HepG2 (cell line): ENCODE data around the gene PUS7. TPM values are rescaled to one million over a fixed set of nuclear protein-coding genes. Genes with fewer than 3 reads are reported as not detected.
"Not testable (repeated sequence)": the region's sequence is repeated elsewhere in the genome, so short reads cannot be mapped to it uniquely, and the experiment has no call there.

ENCODE experiments used
- ATAC-seq: fragments of 200-7000 bp; cut with Tn5 transposase; 3 replicates; pipeline ENCODE4 v1.9.1; 2020; ENCODE audit warnings: mild to moderate bottlenecking, moderate library complexity
- BruUV-seq: library from RNA; stranded (reverse); fragments of 400-500 nt; replicated peaks from 2 replicates; lab custom pipeline; 2021; lab: Mats Ljungman, UMichigan
- CTCF ChIA-PET: fragments of 300-600 bp; formaldehyde crosslinking; extraction: SDS; loops from one replicate; lab custom pipeline; 2021; ENCODE audit warnings: low total read pairs, inconsistent platforms, low intra/inter-chr PET ratio; lab: Yijun Ruan, JAX
- POLR2A ChIA-PET: fragments of 350-600 bp; sonication (Branson Sonifier 250); formaldehyde crosslinking; loops from one replicate; lab custom pipeline; 2020; ENCODE audit warnings: antibody characterized with exemption, inconsistent platforms; lab: Yijun Ruan, JAX
- DNase-seq: peaks from one replicate; pipeline ENCODE4 v3.0.0-alpha.2; 2015; ENCODE audit warnings: low spot score
- FAIRE-seq: peaks from 3 replicates; lab custom pipeline; 2011; peaks lifted over from hg19 to GRCh38; lab: Jason Lieb, UNC
- H2AFZ ChIP-seq: one replicate; pipeline ENCODE4 v1.6.1; 2011; ENCODE audit warnings: low read length, inconsistent platforms
- H3K27ac ChIP-seq: fragments of 300-600 bp; 3 replicates; pipeline ENCODE4 v1.8.0; 2011; ENCODE audit warnings: mixed run types, mild to moderate bottlenecking, mixed read lengths, low read length, inconsistent platforms; ENCODE audit not compliant: insufficient read depth; ENCODE audit errors: extremely low read length
- H3K27me3 ChIP-seq, 2 experiments: fragments of 200-600 bp in 1 of 2; 2 replicates in 1 of 2; 3 replicates in 1 of 2; pipeline versions ENCODE4 v1.6.0 to v1.8.0; 2011; ENCODE audit warnings: low read length in 2 of 2, mild to moderate bottlenecking in 2 of 2, moderate library complexity in 2 of 2, inconsistent platforms in 1 of 2; ENCODE audit not compliant: insufficient read depth in 2 of 2, control insufficient read depth in 1 of 2
- H3K36me3 ChIP-seq, 2 experiments: fragments of 200-600 bp in 1 of 2; replicated peaks in 1 of 2; 2 replicates in 1 of 2; 3 replicates in 1 of 2; pipeline versions ENCODE4 v1.5.1 to v1.8.0; 2011; ENCODE audit warnings: low read length in 2 of 2, inconsistent platforms in 1 of 2; ENCODE audit not compliant: insufficient read depth in 2 of 2, control insufficient read depth in 1 of 2
- H3K4me1 ChIP-seq: 2 replicates; pipeline ENCODE4 v1.5.1; 2012; ENCODE audit warnings: low read length, inconsistent platforms; ENCODE audit not compliant: insufficient read depth
- H3K4me2 ChIP-seq: 2 replicates; pipeline ENCODE4 v1.6.0; 2011; ENCODE audit warnings: low read depth, low read length, inconsistent platforms
- H3K4me3 ChIP-seq, 3 experiments: fragments of 200-600 bp in 1 of 3; sonication (generic), shearing (Covaris generic) in 1 of 3; replicated peaks in 1 of 3; 2 replicates each; pipeline ENCODE4 v1.5.1; 2011 to 2016; ENCODE audit warnings: low read length in 3 of 3, inconsistent platforms in 2 of 3, low read depth in 2 of 3, mild to moderate bottlenecking in 2 of 3, control low read depth in 1 of 3, mixed read lengths in 1 of 3; ENCODE audit not compliant: insufficient read depth in 1 of 3
- H3K79me2 ChIP-seq: one replicate; pipeline ENCODE4 v1.6.1; 2011; ENCODE audit warnings: low read length, inconsistent platforms; ENCODE audit not compliant: insufficient read depth
- H3K9ac ChIP-seq: 2 replicates; pipeline ENCODE4 v1.6.0; 2011; ENCODE audit warnings: mild to moderate bottlenecking, low read depth, low read length, inconsistent platforms; ENCODE audit not compliant: insufficient read depth
- H3K9me3 ChIP-seq: 2 replicates; pipeline ENCODE4 v1.5.1; 2012; ENCODE audit warnings: mild to moderate bottlenecking, low read length
- H4K20me1 ChIP-seq: 2 replicates; pipeline ENCODE4 v1.6.0; 2011; ENCODE audit warnings: inconsistent platforms, mild to moderate bottlenecking, low read length, moderate library complexity; ENCODE audit not compliant: insufficient read depth
- ARHGAP35 ChIP-seq: sonication (generic); formaldehyde crosslinking; IDR thresholded peaks from 2 replicates; pipeline ENCODE4 v1.9.0; 2022; ENCODE audit warnings: mild to moderate bottlenecking, inconsistent platforms, moderate library complexity, missing genetic modification reagents, borderline replicate concordance
- HNRNPLL ChIP-seq: fragments of 200-400 bp; formaldehyde crosslinking; IDR thresholded peaks from 2 replicates; pipeline ENCODE4 v1.6.1; 2017; ENCODE audit warnings: mild to moderate bottlenecking, low read depth, low read length; ENCODE audit not compliant: poor library complexity, severe bottlenecking
- KLF11 ChIP-seq: IDR thresholded peaks from 2 replicates; pipeline ENCODE4 v1.6.1; 2016; ENCODE audit warnings: missing compliant biosample characterization
- KLF9 ChIP-seq: IDR thresholded peaks from 2 replicates; pipeline ENCODE4 v1.6.1; 2016; ENCODE audit warnings: low read depth
- MAFK ChIP-seq, 2 experiments: IDR thresholded peaks in 1 of 2; conservative IDR thresholded peaks in 1 of 2; 2 replicates each; pipeline ENCODE4 v1.6.1; 2011; ENCODE audit warnings: improper control_type of control experiment in 2 of 2, low read length in 2 of 2
- ZNF850 ChIP-seq: sonication (generic); formaldehyde crosslinking; conservative IDR thresholded peaks from 2 replicates; pipeline ENCODE4 v1.9.0; 2021; ENCODE audit warnings: mild to moderate bottlenecking, missing genetic modification reagents
- WGBS: methylation state at CpG from one replicate; pipeline ENCODE4 v1.1.6; 2017; ENCODE audit warnings: low lambda C conversion rate; 5-methylcytosine and 5-hydroxymethylcytosine counted together
- in situ Hi-C: cut with HindIII; loops from 2 replicates; pipeline ENCODE4 v1.10.0; 2017; ENCODE audit warnings: low pct_unique_long_range_greater_than_20kb; ENCODE audit not compliant: extremely low pct_ligation_motif_present
- intact Hi-C: fragments of 100-400 bp; cut with micrococcal nuclease; formaldehyde crosslinking; loops from one replicate; pipeline ENCODE4 v1.10.0; 2022; ENCODE audit not compliant: unreplicated experiment
- polyA plus RNA-seq, 8 experiments: library from polyadenylated mRNA; depleted of rRNA in 3 of 8; stranded (reverse) in 7 of 8; unstranded in 1 of 8; fragments of >200 nt; fragmentation: Illumina TruSeq in 4 of 8; extraction: Trizol in 4 of 8; gene quantifications; 2 replicates each; pipeline versions ENCODE4 v1.2.1 to v1.2.3, GENCODE V29; 2011 to 2016; ENCODE audit warnings: low read depth in 4 of 8, missing spikeins in 1 of 8, mixed read lengths in 1 of 8; ENCODE audit not compliant: insufficient read depth in 1 of 8
- total RNA-seq, 5 experiments: library from RNA; depleted of rRNA; stranded (reverse); fragments of >200 nt; fragmentation: Illumina TruSeq; extraction: Trizol; gene quantifications; 2 replicates each; pipeline ENCODE4 v1.2.3, GENCODE V29; 2016; ENCODE audit warnings: low read depth in 1 of 5
- TF ChIP-seq, protein P1 (sequence below): sonication (generic); formaldehyde crosslinking; IDR thresholded peaks from 2 replicates; pipeline ENCODE4 v1.4.0; 2020; ENCODE audit warnings: low read depth, mild to moderate bottlenecking, missing genetic modification reagents
- TF ChIP-seq, protein P2 (sequence below), 2 experiments: IDR thresholded peaks; 2 replicates each; pipeline ENCODE4 v1.6.1; 2011 to 2012; ENCODE audit warnings: low read length in 2 of 2, borderline replicate concordance in 1 of 2, low read depth in 1 of 2, mild to moderate bottlenecking in 1 of 2, moderate library complexity in 1 of 2

Gene PUS7
- total and polyA plus RNA-seq, 2 of the 13 experiments (the other 11 are each of a cell fraction or from before 2014, with no cell fraction given), result 14.4 to 41.2 TPM

DNA sequence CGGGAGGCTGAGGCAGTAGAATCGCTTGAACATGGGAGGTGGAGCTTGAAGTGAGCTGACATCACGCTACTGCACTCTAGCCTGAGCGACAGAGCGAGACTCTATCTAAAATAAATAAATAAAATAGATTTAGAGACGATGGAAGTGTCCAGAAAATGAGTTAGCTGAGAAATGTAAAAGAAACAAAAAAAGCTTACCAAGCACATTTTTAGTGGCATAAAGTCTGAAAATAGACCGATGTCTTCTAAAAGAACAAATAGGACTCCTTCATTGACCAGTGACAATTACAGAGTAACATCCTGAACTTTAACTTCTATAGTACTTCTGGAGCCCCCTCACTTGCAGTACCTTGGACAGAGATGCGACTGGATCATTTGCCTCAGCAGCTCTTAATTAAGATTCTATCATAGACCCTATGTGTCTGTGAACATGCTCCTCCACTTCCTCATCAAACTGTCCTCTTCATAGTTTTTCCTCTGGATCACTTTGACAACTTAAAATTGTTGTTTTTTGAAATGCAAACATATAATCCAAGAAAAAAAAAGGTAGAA is 108.1 kb downstream of the PUS7 start (continued):
- TF ChIP-seq, protein P1, sequence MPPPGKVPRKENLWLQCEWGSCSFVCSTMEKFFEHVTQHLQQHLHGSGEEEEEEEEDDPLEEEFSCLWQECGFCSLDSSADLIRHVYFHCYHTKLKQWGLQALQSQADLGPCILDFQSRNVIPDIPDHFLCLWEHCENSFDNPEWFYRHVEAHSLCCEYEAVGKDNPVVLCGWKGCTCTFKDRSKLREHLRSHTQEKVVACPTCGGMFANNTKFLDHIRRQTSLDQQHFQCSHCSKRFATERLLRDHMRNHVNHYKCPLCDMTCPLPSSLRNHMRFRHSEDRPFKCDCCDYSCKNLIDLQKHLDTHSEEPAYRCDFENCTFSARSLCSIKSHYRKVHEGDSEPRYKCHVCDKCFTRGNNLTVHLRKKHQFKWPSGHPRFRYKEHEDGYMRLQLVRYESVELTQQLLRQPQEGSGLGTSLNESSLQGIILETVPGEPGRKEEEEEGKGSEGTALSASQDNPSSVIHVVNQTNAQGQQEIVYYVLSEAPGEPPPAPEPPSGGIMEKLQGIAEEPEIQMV, result no peak
- TF ChIP-seq ARHGAP35 (CRISPR knock-in tag) (no peak), MAFK (conservative IDR thresholded peaks at IDR 0.05 in 1 of 2, IDR thresholded peaks at IDR 0.05 in 1 of 2; ENCODE audit: low read length in 2 of 2) (peak; percentile 86 to 90), ZNF850 (no peak), KLF11 (CRISPR knock-in tag) (no peak), KLF9 (no peak), HNRNPLL (no peak)
- TF ChIP-seq, protein P2, sequence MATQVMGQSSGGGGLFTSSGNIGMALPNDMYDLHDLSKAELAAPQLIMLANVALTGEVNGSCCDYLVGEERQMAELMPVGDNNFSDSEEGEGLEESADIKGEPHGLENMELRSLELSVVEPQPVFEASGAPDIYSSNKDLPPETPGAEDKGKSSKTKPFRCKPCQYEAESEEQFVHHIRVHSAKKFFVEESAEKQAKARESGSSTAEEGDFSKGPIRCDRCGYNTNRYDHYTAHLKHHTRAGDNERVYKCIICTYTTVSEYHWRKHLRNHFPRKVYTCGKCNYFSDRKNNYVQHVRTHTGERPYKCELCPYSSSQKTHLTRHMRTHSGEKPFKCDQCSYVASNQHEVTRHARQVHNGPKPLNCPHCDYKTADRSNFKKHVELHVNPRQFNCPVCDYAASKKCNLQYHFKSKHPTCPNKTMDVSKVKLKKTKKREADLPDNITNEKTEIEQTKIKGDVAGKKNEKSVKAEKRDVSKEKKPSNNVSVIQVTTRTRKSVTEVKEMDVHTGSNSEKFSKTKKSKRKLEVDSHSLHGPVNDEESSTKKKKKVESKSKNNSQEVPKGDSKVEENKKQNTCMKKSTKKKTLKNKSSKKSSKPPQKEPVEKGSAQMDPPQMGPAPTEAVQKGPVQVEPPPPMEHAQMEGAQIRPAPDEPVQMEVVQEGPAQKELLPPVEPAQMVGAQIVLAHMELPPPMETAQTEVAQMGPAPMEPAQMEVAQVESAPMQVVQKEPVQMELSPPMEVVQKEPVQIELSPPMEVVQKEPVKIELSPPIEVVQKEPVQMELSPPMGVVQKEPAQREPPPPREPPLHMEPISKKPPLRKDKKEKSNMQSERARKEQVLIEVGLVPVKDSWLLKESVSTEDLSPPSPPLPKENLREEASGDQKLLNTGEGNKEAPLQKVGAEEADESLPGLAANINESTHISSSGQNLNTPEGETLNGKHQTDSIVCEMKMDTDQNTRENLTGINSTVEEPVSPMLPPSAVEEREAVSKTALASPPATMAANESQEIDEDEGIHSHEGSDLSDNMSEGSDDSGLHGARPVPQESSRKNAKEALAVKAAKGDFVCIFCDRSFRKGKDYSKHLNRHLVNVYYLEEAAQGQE (IDR thresholded peaks at IDR 0.05; ENCODE audit: borderline replicate concordance in 1 of 2, low read depth in 1 of 2, low read length in 2 of 2), result peak; percentile 6 to 89

DNA sequence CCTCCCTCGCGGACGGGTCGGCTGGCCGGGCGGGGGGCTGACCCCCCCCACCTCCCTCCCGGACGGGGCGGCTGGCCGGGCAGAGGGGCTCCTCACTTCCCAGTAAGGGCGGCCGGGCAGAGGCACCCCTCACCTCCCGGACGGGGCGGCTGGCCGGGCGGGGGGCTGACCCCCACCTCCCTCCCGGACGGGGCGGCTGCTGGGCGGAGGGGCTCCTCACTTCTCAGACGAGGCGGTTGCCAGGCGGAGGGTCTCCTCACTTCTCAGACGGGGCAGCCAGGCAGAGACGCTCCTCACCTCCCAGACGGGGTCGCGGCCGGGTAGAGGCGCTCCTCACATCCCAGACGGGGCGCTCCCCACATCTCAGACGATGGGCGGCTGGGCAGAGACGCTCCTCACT is 111.3 kb downstream of the PUS7 start:
- H4K20me1 ChIP-seq, H3K9me3 ChIP-seq, FAIRE-seq, H3K27me3 ChIP-seq, H2AFZ ChIP-seq, H3K36me3 ChIP-seq, POLR2A ChIA-PET, DNase-seq, intact Hi-C loops, BruUV-seq, H3K9ac ChIP-seq, in situ Hi-C loops, H3K4me1 ChIP-seq, H3K79me2 ChIP-seq, ATAC-seq, H3K4me2 ChIP-seq, H3K27ac ChIP-seq, CTCF ChIA-PET, H3K4me3 ChIP-seq: not testable (repeated sequence)
- WGBS, result no CpG with 5 or more reads among the region's 36 CpGs

DNA sequence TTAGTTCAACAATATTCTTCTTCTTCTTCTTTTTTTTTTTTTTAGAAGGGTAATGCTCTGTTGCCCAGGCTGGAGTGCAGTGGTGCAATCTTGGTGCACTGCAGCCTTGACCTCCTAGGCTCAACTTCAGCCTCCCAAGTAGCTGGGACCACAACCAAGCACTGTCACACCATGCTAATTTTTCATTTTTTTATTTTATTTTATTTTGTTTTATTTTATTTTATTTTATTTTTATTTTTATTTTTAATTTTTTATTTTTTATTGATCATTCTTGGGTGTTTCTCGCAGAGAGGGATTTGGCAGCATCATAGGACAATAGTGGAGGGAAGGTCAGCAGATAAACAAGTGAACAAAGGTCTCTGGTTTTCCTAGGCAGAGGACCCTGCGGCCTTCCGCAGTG is 112.3 kb downstream of the PUS7 start:
- H3K4me1 ChIP-seq, DNase-seq, H3K9ac ChIP-seq, POLR2A ChIA-PET, H4K20me1 ChIP-seq, BruUV-seq, intact Hi-C loops, H3K9me3 ChIP-seq, CTCF ChIA-PET, in situ Hi-C loops, H3K79me2 ChIP-seq, H3K4me2 ChIP-seq, H3K36me3 ChIP-seq, H3K27me3 ChIP-seq, H2AFZ ChIP-seq, H3K27ac ChIP-seq, ATAC-seq, H3K4me3 ChIP-seq, FAIRE-seq: not testable (repeated sequence)
- WGBS, result 10% methylated on average over 3 of the region's 3 CpGs
